HuH-7.5 (cell line): ENCODE data around the gene CHCHD5.
A peak's percentile ranks its signal among the peaks of the same experiment; 100 is the strongest.

Experiments used
- DNase-seq: peaks from one replicate; pipeline ENCODE4 v3.0.0; 2011; ENCODE audit warnings: low spot score

Gene CHCHD5

DNA sequence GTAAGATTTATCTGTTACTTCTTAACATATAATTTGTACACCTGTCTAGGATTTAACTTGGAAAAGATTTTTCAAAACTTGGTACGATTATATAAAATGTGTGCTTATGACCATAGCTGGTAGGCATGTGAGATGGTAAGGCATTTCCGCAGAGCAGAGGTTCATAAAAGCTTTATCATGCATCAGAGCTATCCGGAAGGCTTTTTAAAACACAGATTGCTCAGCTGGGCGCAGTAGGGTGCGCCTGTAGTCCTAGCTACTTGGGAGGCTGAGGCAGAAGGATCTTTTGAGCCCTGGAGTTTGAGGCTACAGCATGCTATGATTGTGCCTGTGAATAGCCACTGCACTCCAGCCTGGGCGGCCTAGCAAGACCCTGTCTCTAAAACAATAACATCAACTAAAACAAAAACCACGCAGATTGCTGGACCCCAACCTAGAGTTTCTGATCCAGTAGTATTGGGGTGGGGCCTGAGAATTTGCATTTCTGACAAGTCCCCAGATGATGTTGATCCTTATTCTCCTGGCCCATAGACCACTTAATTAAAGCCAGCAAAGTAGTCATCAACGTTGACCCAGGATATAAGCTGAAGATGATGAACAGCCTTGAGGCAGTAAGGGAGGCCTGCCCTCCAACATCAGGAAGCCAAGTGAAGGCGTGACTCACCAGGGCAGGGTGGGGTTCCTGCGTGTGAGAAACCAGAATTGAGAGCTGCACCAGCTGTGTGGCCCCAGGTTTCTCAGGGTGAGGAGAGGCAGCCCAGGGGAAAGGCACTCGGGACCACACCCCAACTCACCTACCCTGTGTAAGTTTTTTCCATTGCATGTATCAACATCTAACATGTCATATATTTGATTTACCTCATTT is 39.7 kb downstream of the CHCHD5 start:
- no peak for DNase-seq

GRCh38 chr2:112625474-112626114 is 41.2 kb downstream of the CHCHD5 start:
- DNase-seq, result no peak

- DNase-seq, result peak; percentile 51
Observed at GRCh38 chr2:112626604-112627059, 42.2 kb downstream of the CHCHD5 start.

- no peak for DNase-seq
Observed at GRCh38 chr2:112627060-112628040, 42.9 kb downstream of the CHCHD5 start.

- no peak for DNase-seq
Observed at GRCh38 chr2:112629224-112629623, 44.8 kb downstream of the CHCHD5 start.

DNA sequence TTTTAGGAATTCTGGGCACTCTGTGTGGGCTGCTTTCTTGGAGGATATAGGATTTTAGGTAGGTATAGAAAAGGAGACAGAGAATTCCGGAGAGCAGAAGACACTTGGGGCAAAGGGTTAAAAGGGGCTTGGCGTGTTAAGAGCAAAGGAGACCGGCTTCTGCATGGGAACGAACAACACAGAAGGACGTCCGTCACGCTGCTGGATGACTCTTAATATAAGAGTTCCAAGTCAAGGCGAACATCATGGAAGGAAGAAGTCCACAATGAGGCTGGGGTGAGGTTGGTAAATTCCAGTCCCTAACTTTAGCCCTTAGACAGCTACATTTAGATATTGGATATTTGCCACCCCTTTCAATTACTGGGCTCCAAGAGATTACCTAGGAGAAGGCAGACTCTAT is 45.4 kb downstream of the CHCHD5 start:
- no peak for DNase-seq

- DNase-seq, result no peak
Observed at GRCh38 chr2:112630268-112630667, 45.9 kb downstream of the CHCHD5 start.

DNA sequence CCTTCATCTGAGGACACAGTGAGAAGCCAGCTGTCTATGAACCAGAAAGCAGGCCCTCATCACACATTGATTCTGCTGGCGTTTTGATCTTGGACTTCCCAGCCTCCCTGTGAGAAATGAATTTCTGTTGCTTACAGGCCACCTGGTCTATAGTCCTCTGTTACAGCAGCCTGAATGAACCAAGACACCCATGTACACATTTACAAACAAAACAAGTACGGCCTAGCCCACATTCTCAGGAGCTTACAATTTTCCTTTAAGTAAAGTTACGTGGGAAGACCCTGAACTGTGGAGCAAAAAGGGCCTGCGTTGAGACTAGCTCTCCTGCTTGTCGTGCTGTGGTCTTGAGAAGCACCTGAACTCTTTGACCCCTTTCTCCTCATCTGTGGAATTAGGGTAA is 49.3 kb downstream of the CHCHD5 start:
- no peak for DNase-seq

GRCh38 chr2:112634153-112634873 is 49.9 kb downstream of the CHCHD5 start:
- no peak for DNase-seq

GRCh38 chr2:112634874-112635157 is 50.4 kb downstream of the CHCHD5 start:
- no peak for DNase-seq

GRCh38 chr2:112636605-112637288 is 52.3 kb downstream of the CHCHD5 start:
- DNase-seq, result no peak

GRCh38 chr2:112637289-112637660 is 52.9 kb downstream of the CHCHD5 start:
- DNase-seq, result no peak
